ENCODE results near the gene POU2AF2. TPM values are rescaled to one million over a fixed set of nuclear protein-coding genes. Genes with fewer than 3 reads are reported as not detected.
"Not testable (repeated sequence)": the region's sequence is repeated elsewhere in the genome, so short reads cannot be mapped to it uniquely, and the experiment has no call there.

POU2AF2 gene, protein sequence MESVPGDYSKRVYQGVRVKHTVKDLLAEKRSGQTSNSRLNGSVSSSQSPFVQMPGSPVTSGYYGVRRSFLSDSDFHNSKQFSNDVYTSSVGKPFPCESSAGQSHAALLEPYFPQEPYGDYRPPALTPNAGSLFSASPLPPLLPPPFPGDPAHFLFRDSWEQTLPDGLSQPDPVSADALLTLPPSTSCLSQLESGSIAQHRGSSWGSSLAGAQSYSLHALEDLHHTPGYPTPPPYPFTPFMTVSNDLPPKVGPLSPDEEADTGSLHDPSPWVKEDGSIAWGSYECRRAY
- total RNA-seq (2014; rRNA removed; shearing (Covaris generic)): not detected in 2 replicates
- polyA plus RNA-seq (2014; cell fraction: nucleus; rRNA removed): not detected in 2 replicates

GRCh38 chr11:111245425-111245824, at the start of gene POU2AF2:
Gene POU2AF2, plus strand, starts transcription at chr11:111245725. Its CDS starts 129 bp downstream, at chr11:111245854.
- DNase-seq (ENCODE audit: extremely low read depth, low read depth): no peak

DNA sequence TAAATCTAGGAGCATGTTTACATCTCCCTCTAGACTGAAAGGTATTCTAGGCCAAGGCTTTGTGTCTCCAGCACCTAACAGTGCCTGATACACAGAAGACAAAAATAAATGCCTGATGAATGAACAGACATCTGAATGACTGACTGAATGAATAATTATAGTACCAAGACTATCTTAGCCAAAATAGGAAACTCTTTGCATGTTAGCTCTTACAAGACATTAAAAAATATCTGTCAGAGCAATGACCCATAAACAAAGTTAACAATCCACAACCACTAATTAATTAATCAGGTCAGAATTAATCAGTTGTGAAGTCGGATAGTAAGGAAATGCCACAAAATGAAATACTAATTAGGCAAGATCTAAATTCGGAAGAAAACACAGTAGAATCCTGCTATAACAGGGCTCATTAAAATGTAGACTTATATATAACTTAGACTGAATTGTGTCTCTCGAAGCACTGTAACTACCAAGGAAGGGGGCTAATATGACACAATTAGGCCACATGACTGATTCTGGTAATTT, 45.5 kb upstream of the POU2AF2 start:
- DNase-seq (ENCODE audit: extremely low read depth, low read depth): no peak

- no peak for DNase-seq (ENCODE audit: extremely low read depth, low read depth)
Measured at GRCh38 chr11:111204211-111204610, 41.3 kb upstream of the POU2AF2 start.

- DNase-seq (ENCODE audit: extremely low read depth, low read depth): no peak
Measured at GRCh38 chr11:111205632-111206385, 39.7 kb upstream of the POU2AF2 start.

DNA sequence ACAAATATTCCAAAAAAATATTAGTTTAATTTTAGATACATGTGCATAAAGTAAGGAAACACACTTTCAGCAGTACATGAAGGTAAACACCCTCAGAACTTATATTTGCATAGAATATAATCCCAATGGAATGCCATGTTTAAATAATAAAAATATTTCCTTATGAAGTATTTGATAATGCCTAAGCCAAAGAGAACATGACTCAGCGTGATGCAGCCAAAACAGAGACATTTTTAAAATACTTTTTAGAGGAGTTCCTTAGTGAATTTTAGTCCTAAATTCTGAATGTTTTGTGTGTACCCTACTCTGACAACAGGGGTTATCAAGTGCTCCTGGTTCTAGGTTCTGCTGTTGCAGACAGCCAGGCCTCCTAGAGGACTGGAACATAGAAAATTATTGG, 39.1 kb upstream of the POU2AF2 start:
- DNase-seq (ENCODE audit: extremely low read depth, low read depth): no peak

- no peak for DNase-seq (ENCODE audit: extremely low read depth, low read depth)
Measured at GRCh38 chr11:111207213-111207612, 38.3 kb upstream of the POU2AF2 start.

DNA sequence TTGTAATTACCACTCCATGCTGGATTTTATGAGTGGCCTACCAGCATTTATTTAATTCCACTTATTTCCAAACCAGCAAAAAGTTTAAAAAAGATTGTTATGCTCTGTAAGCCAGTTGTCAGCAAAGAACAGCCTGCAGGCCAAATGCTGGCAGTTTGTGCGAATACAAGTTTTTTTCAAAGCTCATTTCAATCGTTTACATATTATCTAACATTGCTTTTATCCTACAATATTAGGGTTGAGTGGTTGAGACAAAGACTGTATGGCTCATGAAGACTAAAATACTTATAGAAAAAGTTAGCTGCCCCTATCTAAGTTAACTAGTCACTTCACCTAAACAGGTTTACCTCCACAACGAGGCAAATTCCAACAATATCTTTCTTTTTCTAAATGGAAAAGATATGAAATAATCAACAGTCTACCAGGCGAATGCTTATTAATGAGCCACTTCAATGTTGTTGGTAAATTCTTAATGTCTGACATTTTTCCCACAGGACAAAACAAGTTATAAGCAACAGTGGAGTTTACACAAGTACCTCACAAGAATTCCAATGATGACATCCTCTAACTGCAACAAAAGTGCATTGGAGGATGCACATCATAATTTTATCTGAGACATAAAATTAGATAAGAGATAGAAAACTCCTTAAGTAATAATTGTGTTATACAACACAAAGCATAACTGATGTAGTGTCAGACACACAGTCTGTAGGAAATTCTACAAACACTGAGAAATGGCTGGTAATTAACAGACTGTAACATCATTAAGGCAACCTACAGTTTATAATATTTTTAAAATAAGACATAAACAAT, 35.8 kb upstream of the POU2AF2 start:
- DNase-seq (ENCODE audit: extremely low read depth, low read depth): no peak

GRCh38 chr11:111213256-111213655, 32.3 kb upstream of the POU2AF2 start:
- DNase-seq (ENCODE audit: extremely low read depth, low read depth): no peak

- DNase-seq (ENCODE audit: extremely low read depth, low read depth): no peak
Measured at GRCh38 chr11:111220721-111221120, 24.8 kb upstream of the POU2AF2 start.

DNA sequence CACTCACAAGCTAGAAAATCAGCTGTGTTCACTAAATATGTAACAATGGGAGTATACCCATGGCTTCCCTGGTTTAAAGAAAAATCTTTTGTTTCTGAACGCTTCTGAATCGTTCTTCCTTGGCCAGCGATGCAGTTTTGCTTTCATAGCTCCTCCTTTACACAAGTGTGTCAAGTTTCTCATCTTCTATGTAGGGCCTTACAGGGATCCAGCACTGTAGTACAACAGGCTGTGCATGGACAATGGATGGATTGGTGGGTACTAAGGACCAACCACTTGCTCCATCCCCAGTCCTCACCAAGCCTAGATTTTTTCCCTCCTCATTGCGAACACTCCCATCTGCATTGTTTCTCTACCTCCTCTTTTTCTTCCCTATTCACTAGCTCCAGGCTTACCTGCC, 24.3 kb upstream of the POU2AF2 start:
- DNase-seq (ENCODE audit: extremely low read depth, low read depth): no peak

DNA sequence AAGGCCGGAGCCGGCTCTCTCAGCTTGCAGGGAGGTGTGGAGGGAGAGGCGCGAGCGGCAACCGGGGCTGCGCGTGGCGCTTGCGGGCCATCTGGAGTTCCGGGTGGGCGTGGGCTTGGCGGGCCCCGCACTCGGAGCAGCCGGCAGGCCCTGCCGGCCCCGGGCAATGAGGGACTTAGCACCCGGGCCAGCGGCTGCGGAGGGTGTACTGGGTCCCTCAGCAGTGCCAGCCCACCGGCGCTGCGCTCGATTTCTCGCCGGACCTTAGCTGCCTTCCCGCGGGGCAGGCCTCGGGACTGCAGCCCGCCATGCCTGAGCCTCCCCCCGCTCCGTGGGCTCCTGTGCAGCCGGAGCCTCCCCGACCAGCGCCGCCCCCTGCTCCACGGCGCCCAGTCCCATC, 23.6 kb upstream of the POU2AF2 start:
- DNase-seq (ENCODE audit: extremely low read depth, low read depth): not testable (repeated sequence)

- not testable (repeated sequence) for DNase-seq (ENCODE audit: extremely low read depth, low read depth)
Measured at GRCh38 chr11:111222821-111223455, 22.6 kb upstream of the POU2AF2 start.

DNA sequence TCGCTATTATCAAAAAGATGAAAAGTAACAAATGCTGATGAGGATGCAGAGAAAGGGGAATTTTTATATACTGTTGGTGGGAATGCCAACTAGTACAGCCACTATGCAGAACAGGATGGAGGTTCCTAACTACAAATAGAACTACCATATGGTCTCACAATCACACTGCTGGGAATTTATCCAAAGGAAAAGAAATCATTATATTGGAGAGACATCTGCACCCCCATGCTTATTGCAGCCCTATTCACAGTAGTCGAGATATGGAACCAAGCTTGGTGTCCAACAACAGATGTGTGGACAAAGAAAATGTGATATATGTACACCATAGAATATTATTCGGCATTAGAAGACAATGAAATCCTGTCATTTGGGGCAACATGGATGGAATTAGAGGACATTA, 19.6 kb upstream of the POU2AF2 start:
- no peak for DNase-seq (ENCODE audit: extremely low read depth, low read depth)

DNA sequence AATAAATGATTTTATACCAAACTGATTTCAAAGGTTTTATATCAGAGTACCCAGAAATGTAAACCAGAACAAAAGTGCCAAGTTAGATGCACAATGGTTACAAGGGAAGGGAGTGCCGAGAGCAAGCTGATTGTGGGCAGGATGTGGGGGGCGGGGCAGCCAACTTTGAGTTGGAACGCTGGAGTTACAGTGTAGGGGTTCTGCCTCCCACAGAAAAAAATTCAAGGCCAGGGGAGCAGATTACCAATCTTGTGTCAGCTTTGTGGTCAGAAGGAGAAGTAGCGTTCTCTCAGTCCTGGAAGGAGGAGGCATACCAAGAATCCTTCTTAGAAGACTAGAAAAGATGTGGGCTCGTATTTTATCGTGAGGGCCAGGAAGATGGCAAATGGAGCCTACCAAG, 15.9 kb upstream of the POU2AF2 start:
- no peak for DNase-seq (ENCODE audit: extremely low read depth, low read depth)

GRCh38 chr11:111230122-111230465, 15.4 kb upstream of the POU2AF2 start:
- DNase-seq (ENCODE audit: extremely low read depth, low read depth): no peak

- DNase-seq (ENCODE audit: extremely low read depth, low read depth): no peak
Measured at GRCh38 chr11:111231836-111232235, 13.7 kb upstream of the POU2AF2 start.

- no peak for DNase-seq (ENCODE audit: extremely low read depth, low read depth)
Measured at GRCh38 chr11:111236383-111236782, 9.1 kb upstream of the POU2AF2 start.

GRCh38 chr11:111237926-111238325, 7.6 kb upstream of the POU2AF2 start:
- no peak for DNase-seq (ENCODE audit: extremely low read depth, low read depth)

- no peak for DNase-seq (ENCODE audit: extremely low read depth, low read depth)
Measured at GRCh38 chr11:111246956-111247355, 1.4 kb downstream of the POU2AF2 start.

DNA sequence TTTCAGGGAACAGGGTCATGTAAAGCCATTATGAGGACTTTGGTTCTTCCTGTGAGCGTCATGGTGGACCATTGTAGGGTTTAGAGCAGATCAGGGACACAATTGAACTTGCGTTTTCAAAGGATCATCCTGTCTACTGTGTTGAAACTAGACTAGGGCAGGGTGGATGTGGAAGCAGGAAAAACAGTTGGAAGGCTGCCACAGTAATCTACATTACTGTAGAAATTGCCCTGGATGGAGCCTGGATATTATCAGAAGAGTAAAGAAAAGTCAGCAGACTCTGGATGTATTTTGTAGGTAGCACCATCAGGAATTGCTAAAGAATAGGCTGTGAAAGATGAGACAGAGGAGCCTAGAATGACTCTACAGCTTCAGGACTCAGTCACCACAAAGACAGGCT, 5.4 kb downstream of the POU2AF2 start:
- no peak for DNase-seq (ENCODE audit: extremely low read depth, low read depth)

DNA sequence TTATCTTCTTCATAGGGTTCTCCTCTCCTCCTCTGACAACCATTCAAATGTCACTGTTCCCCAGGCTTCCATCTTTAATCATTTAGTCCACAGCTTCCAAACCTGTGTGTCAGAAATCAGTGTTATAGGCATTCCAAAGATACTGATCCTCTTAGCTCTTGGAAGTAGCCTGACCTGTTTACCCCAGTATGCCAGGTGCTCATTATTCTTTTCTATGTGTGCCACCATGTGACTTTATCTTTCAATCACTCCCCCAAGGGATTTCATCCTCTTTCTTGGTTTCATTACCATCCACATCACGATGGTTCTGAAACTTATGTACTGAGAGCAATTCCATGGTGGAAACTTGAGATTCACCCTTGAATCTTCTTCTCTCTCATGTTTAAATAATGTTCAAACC, 7.6 kb downstream of the POU2AF2 start:
- no peak for DNase-seq (ENCODE audit: extremely low read depth, low read depth)
